HUDEP-2 (cell line): ENCODE measurements around the gene FBXO24.
"Not testable (repeated sequence)": the region's sequence is repeated elsewhere in the genome, so short reads cannot be mapped to it uniquely, and the experiment has no call there.

ENCODE experiments used
- DNase-seq, 76 experiments: peaks; one replicate each; lab custom pipeline; 2025; ENCODE audit not compliant: unreplicated experiment in 76 of 76; lab: John Stamatoyannopoulos, UW

FBXO24 gene

GRCh38 chr7:100586266-100587025 is at the start of gene FBXO24:
Gene FBXO24 (plus strand): TSS chr7:100586328. CDS start chr7:100586626, 298 bp downstream.
- peak; percentile 60 to 100 (median 99) for DNase-seq

- DNase-seq, result not testable (repeated sequence)
These were observed 49.4 kb upstream of the FBXO24 start for GRCh38 chr7:100536695-100537094.

GRCh38 chr7:100538348-100538653 is 47.8 kb upstream of the FBXO24 start:
- no peak for DNase-seq

GRCh38 chr7:100538654-100539435 is 47.3 kb upstream of the FBXO24 start, which contains the start of gene AGFG2:
Gene AGFG2 (plus strand): TSS chr7:100539203. CDS start chr7:100539347, 144 bp downstream.
- DNase-seq, result peak; percentile 55 to 100 (median 100)

GRCh38 chr7:100539436-100540006 is 46.6 kb upstream of the FBXO24 start:
- no peak for DNase-seq

GRCh38 chr7:100540073-100540723 is 45.9 kb upstream of the FBXO24 start:
- DNase-seq, result no peak

- not testable (repeated sequence) for DNase-seq
These were observed 44.8 kb upstream of the FBXO24 start for GRCh38 chr7:100541309-100541708.

- no peak for DNase-seq
These were observed 42.5 kb upstream of the FBXO24 start for GRCh38 chr7:100543586-100543985.

GRCh38 chr7:100544386-100544785 is 41.7 kb upstream of the FBXO24 start:
- no peak for DNase-seq

- peak in 1 of 76 experiments; percentile 4 for DNase-seq
These were observed 41.2 kb upstream of the FBXO24 start for GRCh38 chr7:100544967-100545359.

- no peak for DNase-seq
These were observed 40.6 kb upstream of the FBXO24 start for GRCh38 chr7:100545360-100546128.

GRCh38 chr7:100546129-100546925 is 39.8 kb upstream of the FBXO24 start:
- DNase-seq, result no peak

- peak in 2 of 76 experiments; percentile 28 to 34 for DNase-seq
These were observed 39.0 kb upstream of the FBXO24 start for GRCh38 chr7:100546926-100547800.

- peak in 14 of 76 experiments; percentile 6 to 40 (median 19) for DNase-seq
These were observed 38.3 kb upstream of the FBXO24 start for GRCh38 chr7:100547872-100548271.

- not testable (repeated sequence) for DNase-seq
These were observed 37.7 kb upstream of the FBXO24 start for GRCh38 chr7:100548446-100548845.

- no peak for DNase-seq
These were observed 33.6 kb upstream of the FBXO24 start for GRCh38 chr7:100552532-100552931.

GRCh38 chr7:100553032-100553431 is 33.1 kb upstream of the FBXO24 start:
- DNase-seq, result no peak

- DNase-seq, result no peak
These were observed 30.4 kb upstream of the FBXO24 start for GRCh38 chr7:100555701-100556100.
